Measurements from ENCODE around the gene GLOD4. TPM values are rescaled to one million over a fixed set of nuclear protein-coding genes. Genes with fewer than 3 reads are reported as not detected.

Gene GLOD4
- total and polyA plus RNA-seq, 10 of the 15 experiments (the other 5 are each of a cell fraction or from before 2014, with no cell fraction given) = 40.8 to 107 (median 81.2) TPM

- Histone ChIP-seq H3K27ac (ENCODE audit: control insufficient read depth, insufficient read depth) (no peak overlapping the region), H3K4me3 (no peak overlapping the region), H3K4me1 (ENCODE audit: control insufficient read depth, insufficient read depth, low read length) (no peaks in the 10 kb centered on the region), H3K9ac (ENCODE audit: control insufficient read depth, insufficient read depth, low read length) (no peak overlapping the region), H2AFZ (ENCODE audit: control insufficient read depth, low read depth, low read length) (no peak overlapping the region), H3K79me2 (ENCODE audit: control insufficient read depth, insufficient read depth, low read length) (no peaks in the 10 kb centered on the region), H3K9me3 (replicated peaks; ENCODE audit: control insufficient read depth, insufficient read depth, low read length) (no peaks in the 10 kb centered on the region), H3K27me3 (replicated peaks in 1 of 2; ENCODE audit: control insufficient read depth in 2 of 2, insufficient read depth in 2 of 2, low read length in 1 of 2) (no peaks in the 10 kb centered on the region), H3K36me3 (ENCODE audit: control insufficient read depth in 2 of 2, insufficient read depth in 2 of 2, low read length in 1 of 2) (no peaks in the 10 kb centered on the region), H4K20me1 (ENCODE audit: control insufficient read depth, insufficient read depth) (no peaks in the 10 kb centered on the region), H3K4me2 (ENCODE audit: control insufficient read depth, insufficient read depth) (no peak overlapping the region)
- ATAC-seq (no peak), DNase-seq (ENCODE audit: low read depth, low spot score) (no peak), FAIRE-seq (no peak)
- in situ Hi-C loops (cut with MboI) = no loop called here
- intact Hi-C loops (cut with micrococcal nuclease; ENCODE audit: unreplicated experiment) = no loop called here
- ChIA-PET RAD21 (ENCODE audit: unreplicated experiment) (no interaction called here), CTCF (no interaction called here), SMC1A (ENCODE audit: uncharacterized antibody, unreplicated experiment) (no interaction called here), POLR2A (interaction anchor here (0.6 kb wide), 1 partner anchor 386 kb away, joined by 4 read pairs; no protein-coding TSS in a partner anchor)
- WGBS (ENCODE audit: insufficient coverage, insufficient replicate concordance, low lambda C conversion rate, missing lambda C conversion rate) = 14% methylated on average over 6 of the region's 6 CpGs
- no TSS peak for BruUV-seq (replicated peaks)
- TF ChIP-seq, protein P1, sequence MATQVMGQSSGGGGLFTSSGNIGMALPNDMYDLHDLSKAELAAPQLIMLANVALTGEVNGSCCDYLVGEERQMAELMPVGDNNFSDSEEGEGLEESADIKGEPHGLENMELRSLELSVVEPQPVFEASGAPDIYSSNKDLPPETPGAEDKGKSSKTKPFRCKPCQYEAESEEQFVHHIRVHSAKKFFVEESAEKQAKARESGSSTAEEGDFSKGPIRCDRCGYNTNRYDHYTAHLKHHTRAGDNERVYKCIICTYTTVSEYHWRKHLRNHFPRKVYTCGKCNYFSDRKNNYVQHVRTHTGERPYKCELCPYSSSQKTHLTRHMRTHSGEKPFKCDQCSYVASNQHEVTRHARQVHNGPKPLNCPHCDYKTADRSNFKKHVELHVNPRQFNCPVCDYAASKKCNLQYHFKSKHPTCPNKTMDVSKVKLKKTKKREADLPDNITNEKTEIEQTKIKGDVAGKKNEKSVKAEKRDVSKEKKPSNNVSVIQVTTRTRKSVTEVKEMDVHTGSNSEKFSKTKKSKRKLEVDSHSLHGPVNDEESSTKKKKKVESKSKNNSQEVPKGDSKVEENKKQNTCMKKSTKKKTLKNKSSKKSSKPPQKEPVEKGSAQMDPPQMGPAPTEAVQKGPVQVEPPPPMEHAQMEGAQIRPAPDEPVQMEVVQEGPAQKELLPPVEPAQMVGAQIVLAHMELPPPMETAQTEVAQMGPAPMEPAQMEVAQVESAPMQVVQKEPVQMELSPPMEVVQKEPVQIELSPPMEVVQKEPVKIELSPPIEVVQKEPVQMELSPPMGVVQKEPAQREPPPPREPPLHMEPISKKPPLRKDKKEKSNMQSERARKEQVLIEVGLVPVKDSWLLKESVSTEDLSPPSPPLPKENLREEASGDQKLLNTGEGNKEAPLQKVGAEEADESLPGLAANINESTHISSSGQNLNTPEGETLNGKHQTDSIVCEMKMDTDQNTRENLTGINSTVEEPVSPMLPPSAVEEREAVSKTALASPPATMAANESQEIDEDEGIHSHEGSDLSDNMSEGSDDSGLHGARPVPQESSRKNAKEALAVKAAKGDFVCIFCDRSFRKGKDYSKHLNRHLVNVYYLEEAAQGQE (IDR thresholded peaks at IDR 0.05; ENCODE audit: low read depth, low read length) = no peak
Measured at GRCh38 chr17:801660-802059, 19.6 kb upstream of the GLOD4 start.

DNA sequence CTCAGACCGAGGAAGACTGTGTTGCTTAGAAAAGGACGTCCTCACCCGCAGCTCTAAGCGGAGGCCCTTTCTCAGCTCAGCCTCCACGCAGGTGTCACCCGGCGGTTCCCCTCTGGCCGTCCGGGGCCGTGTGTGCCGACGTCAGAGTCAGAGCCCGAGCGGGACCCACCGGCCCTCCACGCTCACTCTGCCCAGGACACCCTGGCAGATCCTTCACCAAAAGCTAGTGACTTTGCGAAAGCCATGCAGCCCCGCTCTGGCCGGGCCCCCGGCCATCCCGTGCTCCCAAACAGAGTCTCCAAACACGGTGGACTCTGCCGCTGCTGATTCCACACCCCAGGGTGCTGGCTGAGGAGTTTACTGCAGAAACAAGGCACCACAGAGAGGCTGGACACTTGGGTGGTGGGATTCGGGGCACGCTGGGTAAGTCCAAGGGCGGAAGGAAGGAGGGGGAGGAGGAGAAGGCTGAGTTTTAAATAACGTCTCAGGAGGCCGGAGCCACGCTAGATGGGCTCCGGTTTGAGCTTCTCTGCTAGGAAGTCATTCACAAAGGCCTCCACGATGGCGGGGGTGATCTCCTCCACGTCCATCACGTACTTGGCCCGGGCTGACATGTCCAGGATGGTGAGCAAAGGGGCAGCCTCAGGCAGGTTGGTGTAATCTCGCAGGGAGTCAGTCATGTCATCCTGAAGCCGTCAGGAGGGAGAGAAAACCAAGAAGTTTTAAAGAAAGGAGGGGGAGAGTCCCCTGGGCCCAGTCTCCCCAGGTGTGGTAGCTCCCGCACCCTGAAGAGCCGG is 18.6 kb upstream of the GLOD4 start:
- DNase-seq (ENCODE audit: low read depth, low spot score) (no peak), ATAC-seq (no peak), FAIRE-seq (no peak)
- no peaks in the 10 kb centered on the region for H3K9me3 ChIP-seq (replicated peaks; ENCODE audit: control insufficient read depth, insufficient read depth, low read length)
- no peaks in the 10 kb centered on the region for H3K27me3 ChIP-seq (replicated peaks in 1 of 2; ENCODE audit: control insufficient read depth in 2 of 2, insufficient read depth in 2 of 2, low read length in 1 of 2)
- RAD21 ChIA-PET (ENCODE audit: unreplicated experiment) = no interaction called here
- CTCF ChIA-PET = no interaction called here
- SMC1A ChIA-PET (ENCODE audit: uncharacterized antibody, unreplicated experiment) = no interaction called here
- no peak overlapping the region for H3K4me2 ChIP-seq (ENCODE audit: control insufficient read depth, insufficient read depth)
- H3K79me2 ChIP-seq (ENCODE audit: control insufficient read depth, insufficient read depth, low read length) = no peaks in the 10 kb centered on the region
- in situ Hi-C loops (cut with MboI) (no loop called here), intact Hi-C loops (cut with micrococcal nuclease; ENCODE audit: unreplicated experiment) (no loop called here)
- H3K4me3 ChIP-seq = no peak overlapping the region
- BruUV-seq (replicated peaks) = no TSS peak
- no peak overlapping the region for H3K9ac ChIP-seq (ENCODE audit: control insufficient read depth, insufficient read depth, low read length)
- WGBS (ENCODE audit: insufficient coverage, insufficient replicate concordance, low lambda C conversion rate, missing lambda C conversion rate) = 67% methylated on average over 31 of the region's 39 CpGs
- H3K36me3 ChIP-seq (ENCODE audit: control insufficient read depth in 2 of 2, insufficient read depth in 2 of 2, low read length in 1 of 2) = no peaks in the 10 kb centered on the region
- no peaks in the 10 kb centered on the region for H4K20me1 ChIP-seq (ENCODE audit: control insufficient read depth, insufficient read depth)
- H2AFZ ChIP-seq (ENCODE audit: control insufficient read depth, low read depth, low read length) = no peak overlapping the region
- H3K4me1 ChIP-seq (ENCODE audit: control insufficient read depth, insufficient read depth, low read length) = no peaks in the 10 kb centered on the region
- H3K27ac ChIP-seq (ENCODE audit: control insufficient read depth, insufficient read depth) = no peak overlapping the region
- POLR2A ChIA-PET = interaction anchor here (0.6 kb wide), 2 partner anchors 24 to 385 kb away, joined by 4 read pairs; no protein-coding TSS in a partner anchor
- TF ChIP-seq CHD2 (IDR thresholded peaks at IDR 0.05; ENCODE audit: borderline replicate concordance, low read depth, low read length) = no peak
- no peak for TF ChIP-seq ZZZ3 (IDR thresholded peaks at IDR 0.05; ENCODE audit: control insufficient read depth, insufficient read length, low read depth)
- no peak for TF ChIP-seq IKZF1 (conservative IDR thresholded peaks at IDR 0.05)
- no peak for TF ChIP-seq USF1 (IDR thresholded peaks at IDR 0.05; ENCODE audit: borderline replicate concordance, extremely low read length, insufficient read depth, low read depth, low read length)
- TF ChIP-seq, protein P2, sequence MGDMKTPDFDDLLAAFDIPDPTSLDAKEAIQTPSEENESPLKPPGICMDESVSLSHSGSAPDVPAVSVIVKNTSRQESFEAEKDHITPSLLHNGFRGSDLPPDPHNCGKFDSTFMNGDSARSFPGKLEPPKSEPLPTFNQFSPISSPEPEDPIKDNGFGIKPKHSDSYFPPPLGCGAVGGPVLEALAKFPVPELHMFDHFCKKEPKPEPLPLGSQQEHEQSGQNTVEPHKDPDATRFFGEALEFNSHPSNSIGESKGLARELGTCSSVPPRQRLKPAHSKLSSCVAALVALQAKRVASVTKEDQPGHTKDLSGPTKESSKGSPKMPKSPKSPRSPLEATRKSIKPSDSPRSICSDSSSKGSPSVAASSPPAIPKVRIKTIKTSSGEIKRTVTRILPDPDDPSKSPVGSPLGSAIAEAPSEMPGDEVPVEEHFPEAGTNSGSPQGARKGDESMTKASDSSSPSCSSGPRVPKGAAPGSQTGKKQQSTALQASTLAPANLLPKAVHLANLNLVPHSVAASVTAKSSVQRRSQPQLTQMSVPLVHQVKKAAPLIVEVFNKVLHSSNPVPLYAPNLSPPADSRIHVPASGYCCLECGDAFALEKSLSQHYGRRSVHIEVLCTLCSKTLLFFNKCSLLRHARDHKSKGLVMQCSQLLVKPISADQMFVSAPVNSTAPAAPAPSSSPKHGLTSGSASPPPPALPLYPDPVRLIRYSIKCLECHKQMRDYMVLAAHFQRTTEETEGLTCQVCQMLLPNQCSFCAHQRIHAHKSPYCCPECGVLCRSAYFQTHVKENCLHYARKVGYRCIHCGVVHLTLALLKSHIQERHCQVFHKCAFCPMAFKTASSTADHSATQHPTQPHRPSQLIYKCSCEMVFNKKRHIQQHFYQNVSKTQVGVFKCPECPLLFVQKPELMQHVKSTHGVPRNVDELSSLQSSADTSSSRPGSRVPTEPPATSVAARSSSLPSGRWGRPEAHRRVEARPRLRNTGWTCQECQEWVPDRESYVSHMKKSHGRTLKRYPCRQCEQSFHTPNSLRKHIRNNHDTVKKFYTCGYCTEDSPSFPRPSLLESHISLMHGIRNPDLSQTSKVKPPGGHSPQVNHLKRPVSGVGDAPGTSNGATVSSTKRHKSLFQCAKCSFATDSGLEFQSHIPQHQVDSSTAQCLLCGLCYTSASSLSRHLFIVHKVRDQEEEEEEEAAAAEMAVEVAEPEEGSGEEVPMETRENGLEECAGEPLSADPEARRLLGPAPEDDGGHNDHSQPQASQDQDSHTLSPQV (IDR thresholded peaks at IDR 0.05) = no peak

Data from GM12878 (cell line).